GM23338 (cell line): ENCODE data around the gene ITPKA. TPM values are rescaled to one million over a fixed set of nuclear protein-coding genes. Genes with fewer than 3 reads are reported as not detected.

Source experiments
- ATAC-seq: fragments of 200-7000 bp; cut with Tn5 transposase; 3 replicates; pipeline ENCODE4 v1.9.1; 2020
- DNase-seq: peaks from one replicate; pipeline ENCODE4 v3.0.0-alpha.2; 2015; ENCODE audit warnings: low spot score
- H2AFZ ChIP-seq: fragments of 200-600 bp; sonication (generic); 2 replicates; pipeline ENCODE4 v1.8.0; 2016; ENCODE audit warnings: antibody characterized with exemption, mild to moderate bottlenecking, moderate library complexity
- H3F3A ChIP-seq: fragments of 200-600 bp; sonication (generic); replicated peaks from 2 replicates; pipeline ENCODE4 v1.8.0; 2017; ENCODE audit warnings: antibody characterized with exemption, mixed run types, low read depth
- H3K27ac ChIP-seq: fragments of 200-600 bp; sonication (generic); 2 replicates; pipeline ENCODE4 v1.6.1; 2016; ENCODE audit warnings: low read depth
- H3K27me3 ChIP-seq: fragments of 200-600 bp; sonication (generic); 2 replicates; pipeline ENCODE4 v1.8.0; 2016; ENCODE audit warnings: mild to moderate bottlenecking, mixed run types, moderate library complexity; ENCODE audit not compliant: insufficient read depth
- H3K36me3 ChIP-seq: fragments of 200-600 bp; sonication (generic); 2 replicates; pipeline ENCODE4 v1.8.0; 2016; ENCODE audit warnings: mild to moderate bottlenecking; ENCODE audit not compliant: insufficient read depth
- H3K4me1 ChIP-seq: fragments of 200-600 bp; sonication (generic); 2 replicates; pipeline ENCODE4 v1.8.0; 2016; ENCODE audit warnings: mild to moderate bottlenecking, moderate library complexity; ENCODE audit not compliant: insufficient read depth
- H3K4me2 ChIP-seq: fragments of 200-600 bp; sonication (generic); 2 replicates; pipeline ENCODE4 v1.7.1; 2017; ENCODE audit warnings: mixed run types
- H3K4me3 ChIP-seq: fragments of 200-600 bp; sonication (generic); 2 replicates; pipeline ENCODE4 v1.6.1; 2016; ENCODE audit warnings: mixed run types
- H3K79me2 ChIP-seq: fragments of 200-600 bp; sonication (generic); replicated peaks from 2 replicates; pipeline ENCODE4 v1.8.0; 2017; ENCODE audit warnings: mild to moderate bottlenecking; ENCODE audit not compliant: insufficient read depth
- H3K9me2 ChIP-seq: fragments of 200-600 bp; sonication (generic); 2 replicates; pipeline ENCODE4 v1.8.0; 2017; ENCODE audit not compliant: insufficient read depth
- H4K20me1 ChIP-seq: fragments of 200-600 bp; sonication (generic); replicated peaks from 2 replicates; pipeline ENCODE4 v1.8.0; 2017; ENCODE audit warnings: mild to moderate bottlenecking; ENCODE audit not compliant: insufficient read depth
- H3K27ac Mint-ChIP-seq: 2 replicates; pipeline ENCODE4 v1.8.0; 2020; ENCODE audit warnings: inconsistent platforms, mild to moderate bottlenecking, moderate library complexity, mixed read lengths
- H3K27me3 Mint-ChIP-seq: 3 replicates; pipeline ENCODE4 v1.8.0; 2022; ENCODE audit warnings: low read depth, mild to moderate bottlenecking, moderate library complexity, mixed read lengths, inconsistent platforms; ENCODE audit not compliant: insufficient read depth, poor library complexity
- H3K36me3 Mint-ChIP-seq: 3 replicates; pipeline ENCODE4 v1.8.0; 2021; ENCODE audit warnings: low read depth, mild to moderate bottlenecking, inconsistent platforms, moderate library complexity, mixed read lengths
- H3K4me1 Mint-ChIP-seq: 3 replicates; pipeline ENCODE4 v1.8.0; 2020; ENCODE audit warnings: mild to moderate bottlenecking, inconsistent platforms, mixed read lengths
- H3K4me3 Mint-ChIP-seq: 3 replicates; pipeline ENCODE4 v1.8.0; 2021; ENCODE audit warnings: moderate library complexity, mild to moderate bottlenecking, inconsistent platforms, mixed read lengths
- H3K9me3 Mint-ChIP-seq: 3 replicates; pipeline ENCODE4 v1.8.0; 2020; ENCODE audit warnings: moderate library complexity, mild to moderate bottlenecking, inconsistent platforms, mixed read lengths
- CREB1 ChIP-seq: fragments of 250-450 bp; sonication (Bioruptor Pico); IDR thresholded peaks from 2 replicates; pipeline ENCODE4 v1.5.0; 2020; ENCODE audit warnings: low read depth, mild to moderate bottlenecking, moderate library complexity
- CTCF ChIP-seq, 2 experiments: fragments of 200-600 bp in 1 of 2; sonication (generic) in 1 of 2; conservative IDR thresholded peaks; 2 replicates each; pipeline versions ENCODE4 v1.5.1 to v1.6.1; 2016 to 2017; ENCODE audit warnings: antibody characterized with exemption in 2 of 2, low read depth in 2 of 2, mild to moderate bottlenecking in 2 of 2, moderate library complexity in 1 of 2
- ETS1 ChIP-seq: IDR thresholded peaks from 2 replicates; pipeline ENCODE4 v1.6.1; 2016; ENCODE audit warnings: antibody characterized with exemption
- EZH2 ChIP-seq: fragments of 200-600 bp; sonication (generic); IDR thresholded peaks from one replicate; pipeline ENCODE4 v1.8.0; 2017; ENCODE audit warnings: antibody characterized with exemption, mild to moderate bottlenecking, low read depth; ENCODE audit not compliant: unreplicated experiment
- EZH2phosphoT487 ChIP-seq: fragments of 200-600 bp; sonication (generic); IDR thresholded peaks from one replicate; pipeline ENCODE4 v1.8.1; 2018; ENCODE audit warnings: antibody characterized with exemption; ENCODE audit not compliant: unreplicated experiment
- JUNB ChIP-seq: IDR thresholded peaks from one replicate; pipeline ENCODE4 v1.6.1; 2016; ENCODE audit warnings: antibody characterized with exemption; ENCODE audit not compliant: unreplicated experiment
- NANOG ChIP-seq: IDR thresholded peaks from 2 replicates; pipeline ENCODE4 v1.6.1; 2016; ENCODE audit warnings: antibody characterized with exemption, borderline replicate concordance
- POLR2AphosphoS5 ChIP-seq: IDR thresholded peaks from 2 replicates; pipeline ENCODE4 v1.6.1; 2016; ENCODE audit warnings: antibody characterized with exemption, low read depth
- REST ChIP-seq: IDR thresholded peaks from one replicate; pipeline ENCODE4 v1.6.1; 2018; ENCODE audit warnings: antibody characterized with exemption; ENCODE audit not compliant: unreplicated experiment
- STAT1 ChIP-seq: IDR thresholded peaks from one replicate; pipeline ENCODE4 v1.6.1; 2016; ENCODE audit warnings: antibody characterized with exemption; ENCODE audit not compliant: unreplicated experiment
- ZNF114 ChIP-seq: fragments of 250-450 bp; sonication (Bioruptor Pico); IDR thresholded peaks from 2 replicates; pipeline ENCODE4 v1.5.0; 2020; ENCODE audit warnings: mild to moderate bottlenecking, moderate library complexity
- ZNF331 ChIP-seq: fragments of 250-450 bp; sonication (Bioruptor Pico); IDR thresholded peaks from 2 replicates; pipeline ENCODE4 v1.5.0; 2020; ENCODE audit warnings: low read depth, mild to moderate bottlenecking, moderate library complexity
- ZNF462 ChIP-seq: fragments of 250-450 bp; sonication (Bioruptor Pico); IDR thresholded peaks from 2 replicates; pipeline ENCODE4 v1.5.0; 2020; ENCODE audit warnings: mild to moderate bottlenecking, moderate library complexity
- polyA plus RNA-seq: library from polyadenylated mRNA; unstranded; fragments of >200 nt; fragmentation: Nextera tagmentation; extraction: Ambion mirVana; gene quantifications from 2 replicates; pipeline ENCODE4 v1.2.1, GENCODE V29; 2016
- total RNA-seq: library from RNA; depleted of rRNA; stranded (reverse); fragments of >200 nt; shearing (Covaris generic); gene quantifications from 2 replicates; pipeline ENCODE4 v1.2.3, GENCODE V29; 2014

ITPKA gene
- total and polyA plus RNA-seq, 2 experiments from 2014 or later = 0.55 to 2.1 TPM

GRCh38 chr15:41517895-41518449, 24.3 kb downstream of the ITPKA start:
- H3K4me2 ChIP-seq = no peak overlapping the region
- Mint-ChIP-seq H3K9me3 (no peaks in the 10 kb centered on the region), H3K27ac (no peak overlapping the region), H3K27me3 (peaks cover 21% of the 10 kb centered on the region), H3K4me3 (no peak overlapping the region), H3K4me1 (peaks cover 3% of the 10 kb centered on the region; the same call in 1 of the 3 replicates), H3K36me3 (peaks cover 23% of the 10 kb centered on the region)
- no peaks in the 10 kb centered on the region; the same call in 1 of the 2 replicates for H4K20me1 ChIP-seq
- peaks cover 11% of the 10 kb centered on the region; the same call in 1 of the 2 replicates for H3F3A ChIP-seq
- H3K4me1 ChIP-seq = no peaks in the 10 kb centered on the region
- H3K36me3 ChIP-seq = no peaks in the 10 kb centered on the region
- no peak for ATAC-seq
- no peaks in the 10 kb centered on the region for H3K79me2 ChIP-seq
- H3K9me2 ChIP-seq = no peaks in the 10 kb centered on the region
- H3K27ac ChIP-seq = no peak overlapping the region
- TF ChIP-seq POLR2AphosphoS5 = no peak
- TF ChIP-seq NANOG = no peak
- no peak for TF ChIP-seq EZH2phosphoT487
- TF ChIP-seq CTCF (conservative IDR thresholded peaks at IDR 0.05; ENCODE audit: low read depth in 2 of 2) = no peak
- TF ChIP-seq JUNB = no peak
- TF ChIP-seq ZNF331 (CRISPR knock-in tag) = no peak
- TF ChIP-seq ZNF462 (CRISPR knock-in tag) = no peak
- no peak for TF ChIP-seq ZNF114 (CRISPR knock-in tag)
- TF ChIP-seq ETS1 = no peak
- no peak for TF ChIP-seq EZH2
- TF ChIP-seq CREB1 (CRISPR knock-in tag) = no peak
- no peak for TF ChIP-seq STAT1
- no peak for TF ChIP-seq REST
- H3K4me3 ChIP-seq = no peak overlapping the region
- peaks cover 26% of the 10 kb centered on the region for H3K27me3 ChIP-seq
- H2AFZ ChIP-seq = no peak overlapping the region
- DNase-seq = no peak
